ENCODE results near the gene SNX14. TPM values are rescaled to one million over a fixed set of nuclear protein-coding genes. Genes with fewer than 3 reads are reported as not detected.

SNX14 gene, protein sequence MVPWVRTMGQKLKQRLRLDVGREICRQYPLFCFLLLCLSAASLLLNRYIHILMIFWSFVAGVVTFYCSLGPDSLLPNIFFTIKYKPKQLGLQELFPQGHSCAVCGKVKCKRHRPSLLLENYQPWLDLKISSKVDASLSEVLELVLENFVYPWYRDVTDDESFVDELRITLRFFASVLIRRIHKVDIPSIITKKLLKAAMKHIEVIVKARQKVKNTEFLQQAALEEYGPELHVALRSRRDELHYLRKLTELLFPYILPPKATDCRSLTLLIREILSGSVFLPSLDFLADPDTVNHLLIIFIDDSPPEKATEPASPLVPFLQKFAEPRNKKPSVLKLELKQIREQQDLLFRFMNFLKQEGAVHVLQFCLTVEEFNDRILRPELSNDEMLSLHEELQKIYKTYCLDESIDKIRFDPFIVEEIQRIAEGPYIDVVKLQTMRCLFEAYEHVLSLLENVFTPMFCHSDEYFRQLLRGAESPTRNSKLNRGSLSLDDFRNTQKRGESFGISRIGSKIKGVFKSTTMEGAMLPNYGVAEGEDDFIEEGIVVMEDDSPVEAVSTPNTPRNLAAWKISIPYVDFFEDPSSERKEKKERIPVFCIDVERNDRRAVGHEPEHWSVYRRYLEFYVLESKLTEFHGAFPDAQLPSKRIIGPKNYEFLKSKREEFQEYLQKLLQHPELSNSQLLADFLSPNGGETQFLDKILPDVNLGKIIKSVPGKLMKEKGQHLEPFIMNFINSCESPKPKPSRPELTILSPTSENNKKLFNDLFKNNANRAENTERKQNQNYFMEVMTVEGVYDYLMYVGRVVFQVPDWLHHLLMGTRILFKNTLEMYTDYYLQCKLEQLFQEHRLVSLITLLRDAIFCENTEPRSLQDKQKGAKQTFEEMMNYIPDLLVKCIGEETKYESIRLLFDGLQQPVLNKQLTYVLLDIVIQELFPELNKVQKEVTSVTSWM
- 190 TPM for total RNA-seq

DNA sequence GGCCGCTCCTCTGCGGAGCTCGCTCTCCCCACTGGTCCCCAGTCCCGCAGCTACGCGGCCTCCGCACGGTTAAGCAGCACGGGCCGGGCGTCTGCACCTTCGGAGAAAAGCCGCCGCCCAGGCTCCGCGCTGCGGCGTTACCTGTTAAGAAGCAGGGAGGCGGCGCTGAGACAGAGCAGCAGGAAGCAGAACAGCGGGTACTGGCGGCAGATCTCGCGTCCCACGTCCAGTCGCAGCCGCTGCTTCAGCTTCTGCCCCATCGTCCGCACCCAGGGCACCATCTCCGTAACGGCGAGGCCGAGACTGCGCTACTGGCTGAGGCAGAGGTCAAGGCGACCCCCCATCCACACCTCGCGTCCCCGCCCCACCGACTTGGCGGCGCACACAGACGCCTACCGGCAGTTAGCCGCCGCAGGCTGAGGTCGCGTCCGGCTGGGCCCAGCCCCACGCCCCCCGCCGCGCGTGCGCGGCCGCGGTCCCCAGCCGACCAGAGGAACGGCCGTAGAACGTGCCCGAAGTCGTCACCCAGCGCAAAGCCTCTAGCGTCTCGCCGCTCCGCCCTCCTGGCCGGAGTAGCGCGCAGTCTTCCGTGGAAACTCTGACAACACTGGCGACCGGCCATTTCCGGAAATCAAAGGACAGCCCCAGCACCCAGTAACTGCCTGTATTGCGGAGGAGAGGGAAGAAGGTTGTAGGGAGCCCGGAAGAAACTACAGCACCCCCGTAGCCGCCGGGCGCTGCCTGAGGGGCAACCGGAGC lies at the start of gene SNX14:
Gene SNX14 (minus strand): TSS at position 421 of the 759 bp plus-strand sequence. CDS start 140 bp downstream, at position 281.

DNA sequence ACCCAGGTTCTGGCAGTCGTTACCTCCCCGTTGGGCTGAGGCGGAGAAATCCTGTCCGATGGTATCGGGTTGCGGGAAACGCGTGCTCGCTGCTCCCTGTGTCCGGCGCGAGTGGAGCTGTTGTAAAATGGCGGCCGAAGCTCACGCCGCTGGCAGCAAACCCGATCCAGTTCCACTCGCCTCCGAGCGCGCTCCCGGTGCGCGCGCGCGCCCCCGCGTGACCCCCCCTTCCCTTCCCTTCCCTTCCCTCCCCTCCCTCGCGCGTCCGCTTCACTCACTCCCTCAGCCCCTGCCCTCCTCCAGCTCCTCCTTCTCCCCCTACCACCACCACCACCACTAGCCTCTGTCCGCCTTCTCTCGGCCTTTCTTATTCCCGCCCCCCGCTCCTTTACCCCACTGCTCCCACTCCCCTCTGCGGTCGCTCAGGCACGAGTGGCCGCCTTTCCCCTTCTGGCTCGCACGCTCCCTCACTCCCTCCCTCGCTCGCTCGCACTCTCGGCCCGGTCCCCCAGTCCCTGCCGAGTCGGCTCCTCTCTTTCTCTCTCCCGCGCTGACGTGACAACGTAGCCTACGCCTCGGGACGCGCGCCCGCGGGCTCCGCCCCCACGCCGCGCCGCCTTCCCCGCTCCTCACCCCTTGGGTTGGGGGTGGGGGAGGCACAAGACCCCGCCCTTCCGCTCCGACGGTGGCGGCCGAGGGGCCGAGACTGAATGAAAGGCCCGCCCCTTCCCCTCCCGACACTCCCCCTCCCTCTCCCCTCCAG lies 49.3 kb upstream of the SNX14 start, which contains the start of gene SYNCRIP:
Gene SYNCRIP (minus strand): TSS at position 113 of the 763 bp plus-strand sequence. CDS start 1,447 bp downstream, outside the sequence.

Other genes with a start within 250 kb of the SNX14 start
- gene NT5E, start 143.8 kb downstream of the SNX14 start, total RNA-seq: 3.8 TPM
- 110 TPM for gene SYNCRIP, start 49.0 kb upstream of the SNX14 start, total RNA-seq